Nephron (organoid): Measurements from ENCODE around the gene MISP.

Experiments used
- H3K27ac Mint-ChIP-seq, 3 experiments: 2 replicates each; pipeline ENCODE4 v1.8.0; 2020; ENCODE audit warnings: mixed read lengths in 3 of 3, mild to moderate bottlenecking in 2 of 3, moderate library complexity in 1 of 3
- H3K27me3 Mint-ChIP-seq: 2 replicates; pipeline ENCODE4 v1.8.0; 2021; ENCODE audit warnings: low read depth, mild to moderate bottlenecking, moderate library complexity, mixed read lengths
- H3K36me3 Mint-ChIP-seq: 2 replicates; pipeline ENCODE4 v1.8.0; 2020; ENCODE audit warnings: low read depth, mixed read lengths
- H3K4me1 Mint-ChIP-seq: 2 replicates; pipeline ENCODE4 v1.8.0; 2020; ENCODE audit warnings: mixed read lengths
- H3K4me3 Mint-ChIP-seq, 3 experiments: 2 replicates each; pipeline ENCODE4 v1.8.0; 2020; ENCODE audit warnings: mild to moderate bottlenecking in 3 of 3, mixed read lengths in 3 of 3, moderate library complexity in 2 of 3
- H3K9me3 Mint-ChIP-seq: 2 replicates; pipeline ENCODE4 v1.8.0; 2020; ENCODE audit warnings: mixed read lengths
- CTCF ChIP-seq, 3 experiments: fragments of 200-600 bp; sonication (generic); IDR thresholded peaks; one replicate each; pipeline ENCODE4 v1.5.0; 2021; ENCODE audit warnings: antibody characterized with exemption in 3 of 3; ENCODE audit not compliant: unreplicated experiment in 3 of 3

The MISP gene

GRCh38 chr19:715347-715746 lies 35.6 kb upstream of the MISP start:
- no peaks in the 10 kb centered on the region for H3K27me3 Mint-ChIP-seq
- H3K4me3 Mint-ChIP-seq, result no peak overlapping the region
- peak overlapping the region; percentile 14 to 80 (median 34) for H3K27ac Mint-ChIP-seq
- no peaks in the 10 kb centered on the region for H3K9me3 Mint-ChIP-seq
- H3K4me1 Mint-ChIP-seq, result peaks cover 26% of the 10 kb centered on the region
- peaks cover 16% of the 10 kb centered on the region for H3K36me3 Mint-ChIP-seq
- no peak for TF ChIP-seq CTCF (IDR thresholded peaks at IDR 0.05; ENCODE audit: unreplicated experiment in 3 of 3)

- Mint-ChIP-seq H3K36me3 (peaks cover 13% of the 10 kb centered on the region), H3K4me1 (peaks cover 15% of the 10 kb centered on the region)
- TF ChIP-seq CTCF (IDR thresholded peaks at IDR 0.05; ENCODE audit: unreplicated experiment in 3 of 3), result no peak
Observed at GRCh38 chr19:718251-718951, 32.5 kb upstream of the MISP start.

GRCh38 chr19:718991-719512 lies 31.9 kb upstream of the MISP start:
- Mint-ChIP-seq H3K4me3 (no peak overlapping the region), H3K9me3 (no peaks in the 10 kb centered on the region), H3K27ac (peak overlapping the region in 2 of 3 experiments; percentile 83 to 96), H3K36me3 (peaks cover 13% of the 10 kb centered on the region), H3K27me3 (no peaks in the 10 kb centered on the region), H3K4me1 (peaks cover 15% of the 10 kb centered on the region)
- TF ChIP-seq CTCF (IDR thresholded peaks at IDR 0.05; ENCODE audit: unreplicated experiment in 3 of 3), result no peak

More at GRCh38 chr19:718251-718951, 32.5 kb upstream of the MISP start:
- Mint-ChIP-seq H3K27me3 (no peaks in the 10 kb centered on the region), H3K27ac (peak overlapping the region; percentile 69 to 96 (median 83)), H3K4me3 (peak overlapping the region in 2 of 3 experiments; percentile 59 to 66), H3K9me3 (no peaks in the 10 kb centered on the region)

GRCh38 chr19:719636-720344 lies 31.1 kb upstream of the MISP start:
- peaks cover 13% of the 10 kb centered on the region for H3K36me3 Mint-ChIP-seq
- no peaks in the 10 kb centered on the region for H3K9me3 Mint-ChIP-seq
- H3K27ac Mint-ChIP-seq, result no peak overlapping the region
- H3K4me3 Mint-ChIP-seq, result no peak overlapping the region
- H3K27me3 Mint-ChIP-seq, result no peaks in the 10 kb centered on the region
- no peak for TF ChIP-seq CTCF (IDR thresholded peaks at IDR 0.05; ENCODE audit: unreplicated experiment in 3 of 3)
- peaks cover 15% of the 10 kb centered on the region for H3K4me1 Mint-ChIP-seq

GRCh38 chr19:720345-721160 lies 30.4 kb upstream of the MISP start:
- Mint-ChIP-seq H3K27ac (peak overlapping the region in 2 of 3 experiments; percentile 74 to 82), H3K9me3 (no peaks in the 10 kb centered on the region), H3K4me1 (peaks cover 15% of the 10 kb centered on the region), H3K27me3 (no peaks in the 10 kb centered on the region), H3K36me3 (peaks cover 8% of the 10 kb centered on the region), H3K4me3 (peak overlapping the region; percentile 43 to 60 (median 45))
- TF ChIP-seq CTCF (IDR thresholded peaks at IDR 0.05; ENCODE audit: unreplicated experiment in 3 of 3), result no peak
